DMS79 (cell line): ENCODE measurements around the gene GNAT1.
A peak's percentile ranks its signal among the peaks of the same experiment; 100 is the strongest.
"Not testable (repeated sequence)": the region's sequence is repeated elsewhere in the genome, so short reads cannot be mapped to it uniquely, and the experiment has no call there.

Source experiments
- DNase-seq: peaks from one replicate; lab custom pipeline; 2025; lab: John Stamatoyannopoulos, UW

Gene GNAT1

GRCh38 chr3:50242851-50243542 lies 51.6 kb downstream of the GNAT1 start:
- DNase-seq, result no peak

GRCh38 chr3:50243543-50243895 lies 52.1 kb downstream of the GNAT1 start:
- DNase-seq, result no peak

GRCh38 chr3:50244813-50245212 lies 53.4 kb downstream of the GNAT1 start:
- DNase-seq, result not testable (repeated sequence)

- no peak for DNase-seq
These were observed 53.9 kb downstream of the GNAT1 start for GRCh38 chr3:50245251-50245745.

- DNase-seq, result peak; percentile 56
These were observed 54.6 kb downstream of the GNAT1 start for GRCh38 chr3:50245831-50246516.

GRCh38 chr3:50246517-50246954 lies 55.1 kb downstream of the GNAT1 start:
- no peak for DNase-seq
